NCI-H748 (cell line): Measurements from ENCODE around the gene KAZN.

Experiments used
- DNase-seq: peaks from one replicate; lab custom pipeline; 2025; ENCODE audit not compliant: unreplicated experiment; lab: John Stamatoyannopoulos, UW

Gene KAZN

GRCh38 chr1:15167386-15167785, 568.9 kb downstream of the KAZN start:
- DNase-seq: no peak
